Pancreas (tissue), 10 donors: ENCODE results near the gene SCN1A. TPM values are rescaled to one million over a fixed set of nuclear protein-coding genes. Genes with fewer than 3 reads are reported as not detected.

Source experiments
- ATAC-seq, 4 donors: fragments of 200-7000 bp; cut with Tn5 transposase; one replicate each; pipeline versions ENCODE4 v1.8.0 to v1.9.1; 2020; ENCODE audit warnings: mild to moderate bottlenecking in 4 of 4, moderate library complexity in 4 of 4
- DNase-seq, 6 donors: peaks; one replicate each; pipeline ENCODE4 v3.0.0-alpha.2; 2020
- FAIRE-seq: peaks from 2 replicates; lab custom pipeline; 2012; peaks lifted over from hg19 to GRCh38; lab: Jason Lieb, UNC
- H3K27ac ChIP-seq, 4 donors: fragments of 200-600 bp; sonication (generic); 1 replicate in 3 of 4; 2 replicates in 1 of 4; pipeline versions ENCODE4 v1.5.0 to v1.8.0; 2020
- H3K27me3 ChIP-seq, 4 donors: fragments of 200-600 bp; one replicate each; pipeline ENCODE4 v1.8.0; 2021
- H3K36me3 ChIP-seq, 3 donors: fragments of 200-600 bp; sonication (generic) in 1 of 3; one replicate each; pipeline versions ENCODE4 v1.5.0 to v1.8.0; 2020 to 2021
- H3K4me1 ChIP-seq, 3 donors: fragments of 200-600 bp; one replicate each; pipeline ENCODE4 v1.8.0; 2021
- H3K4me3 ChIP-seq, 4 donors: fragments of 200-600 bp; sonication (generic) in 2 of 4; one replicate each; pipeline versions ENCODE4 v1.5.0 to v1.8.0; 2020 to 2021
- H3K9me3 ChIP-seq, 4 donors: fragments of 200-600 bp; one replicate each; pipeline ENCODE4 v1.8.0; 2021
- CTCF ChIP-seq, 4 donors: fragments of 200-600 bp; sonication (generic) in 3 of 4; IDR thresholded peaks; one replicate each; pipeline versions ENCODE4 v1.5.0 to v1.8.0; 2021; ENCODE audit warnings: antibody characterized with exemption in 4 of 4
- WGBS, 2 donors: extraction: QIAGEN DNeasy Blood & Tissue Kit; methylation state at CpG; one replicate each; pipeline ENCODE4 v1.1.7; 2013; 5-methylcytosine and 5-hydroxymethylcytosine counted together
- intact Hi-C, 3 donors: fragments of 100-400 bp; cut with DNase I; formaldehyde crosslinking; loops; one replicate each; pipeline versions ENCODE4 v1.11.1 to v1.14.2; 2022
- polyA plus RNA-seq, 2 donors: library from polyadenylated mRNA; stranded (reverse); fragments of 200-250 nt; gene quantifications; one replicate each; pipeline ENCODE4 v1.2.3, GENCODE V29; 2013
- total RNA-seq, 6 donors: library from RNA; stranded (reverse); fragmentation: NEBNext Ultra II Directional in 4 of 6; extraction: Animal tissue kit (Norgen Biotek cat#: 25700) in 4 of 6; gene quantifications; one replicate each; pipeline versions ENCODE4 v1.2.1 to v1.2.4, GENCODE V29; 2021 to 2023
- donor health status: healthy with polysubstance abuse.
- donor health status: DM: no; HTN: no; CAD: no; lungs with moderate emphysema.
- donor health status: DM: no; HTN: no; CAD: no.
- donor health status: control.
- donor health status: control.
- donor health status: Bipolar disorder and iron deficiency.
- donor health status: DM: yes; HTN: yes; CAD: no.
- donor health status: DM: no; HTN: no; CAD: no.
- donor health status: DM: no; HTN: no; CAD: no.
- donor health status: DM: yes; HTN: yes; CAD: no.

SCN1A gene
- total and polyA plus RNA-seq, 8 donors = 0.03 to 0.43 (median 0.05) TPM; not detected in 2

- Histone ChIP-seq H3K4me1 (peaks cover 0 to 7% (median 4%) of the 10 kb centered on the region in 3 donors), H3K27ac (no peak overlapping the region), H3K27me3 (no peaks in the 10 kb centered on the region), H3K9me3 (no peaks in the 10 kb centered on the region), H3K4me3 (no peak overlapping the region), H3K36me3 (no peaks in the 10 kb centered on the region)
- ATAC-seq = peak; percentile 48 to 80 (median 68)
- DNase-seq = no peak
- FAIRE-seq = peak; percentile 90
- intact Hi-C loops = loop anchor here in 1 of 3 donors (10.0 kb wide), 1 partner anchor 127 kb away; no protein-coding TSS in a partner anchor
- 4 to 5% methylated on average over 4 of the region's 4 CpGs for WGBS, 2 donors
- peak in 3 of 4 donors; percentile 30 to 54 (median 41) for TF ChIP-seq CTCF (IDR thresholded peaks at IDR 0.05)
Measured at GRCh38 chr2:166057370-166058164, 70.3 kb downstream of the SCN1A start.

GRCh38 chr2:166044853-166045483 lies 82.9 kb downstream of the SCN1A start:
- intact Hi-C loops = no loop called here

GRCh38 chr2:166042768-166043390 lies 84.9 kb downstream of the SCN1A start:
- intact Hi-C loops = no loop called here

More at GRCh38 chr2:166044853-166045483, 82.9 kb downstream of the SCN1A start:
- Histone ChIP-seq H3K4me3 (no peak overlapping the region), H3K36me3 (no peaks in the 10 kb centered on the region), H3K9me3 (peaks cover 0 to 2% (median 0%) of the 10 kb centered on the region in 4 donors), H3K4me1 (no peaks in the 10 kb centered on the region), H3K27me3 (no peaks in the 10 kb centered on the region), H3K27ac (no peak overlapping the region)
- FAIRE-seq = no peak
- TF ChIP-seq CTCF (IDR thresholded peaks at IDR 0.05) = no peak
- no peak for DNase-seq
- ATAC-seq = no peak
- 63 to 70% methylated on average over 5 of the region's 5 CpGs for WGBS, 2 donors

GRCh38 chr2:166042356-166042755 lies 85.5 kb downstream of the SCN1A start:
- Histone ChIP-seq H3K36me3 (no peaks in the 10 kb centered on the region), H3K27ac (no peak overlapping the region), H3K9me3 (no peaks in the 10 kb centered on the region), H3K4me1 (no peaks in the 10 kb centered on the region), H3K27me3 (no peaks in the 10 kb centered on the region), H3K4me3 (no peak overlapping the region)
- 47 to 56% methylated on average over 1 of the region's 1 CpG for WGBS, 2 donors
- intact Hi-C loops = no loop called here
- no peak for ATAC-seq
- no peak for FAIRE-seq
- DNase-seq = no peak
- no peak for TF ChIP-seq CTCF (IDR thresholded peaks at IDR 0.05)

More at GRCh38 chr2:166042768-166043390, 84.9 kb downstream of the SCN1A start:
- TF ChIP-seq CTCF (IDR thresholded peaks at IDR 0.05) = no peak
- H3K36me3 ChIP-seq = no peaks in the 10 kb centered on the region
- H3K4me1 ChIP-seq = no peaks in the 10 kb centered on the region
- DNase-seq = no peak
- H3K9me3 ChIP-seq = peaks cover 0 to 2% (median 0%) of the 10 kb centered on the region in 4 donors
- ATAC-seq = no peak
- H3K27me3 ChIP-seq = no peaks in the 10 kb centered on the region
- FAIRE-seq = no peak
- no peak overlapping the region for H3K4me3 ChIP-seq
- H3K27ac ChIP-seq = no peak overlapping the region
